Activated CD4-positive, alpha-beta memory T cell treated with anti-CD3 and anti-CD28 coated beads for 36 hours (primary cell): ENCODE measurements around the gene MTHFD2L. TPM values are rescaled to one million over a fixed set of nuclear protein-coding genes. Genes with fewer than 3 reads are reported as not detected.

Experiments used
- CTCF ChIA-PET: fragments of 350-600 bp; sonication (Branson Sonifier 250); formaldehyde crosslinking; loops from one replicate; lab custom pipeline; 2021; ENCODE audit warnings: antibody characterized with exemption, inconsistent platforms; lab: Charles Lee
- POLR2A ChIA-PET: fragments of 350-600 bp; sonication (Branson Sonifier 250); formaldehyde crosslinking; loops from one replicate; lab custom pipeline; 2021; ENCODE audit warnings: antibody characterized with exemption; lab: Charles Lee
- DNase-seq: peaks from one replicate; pipeline ENCODE4 v3.0.0-alpha.2; 2020
- H3K27ac Mint-ChIP-seq: one replicate; pipeline ENCODE4 v1.8.0; 2021; ENCODE audit warnings: mixed read lengths
- H3K27me3 Mint-ChIP-seq: one replicate; pipeline ENCODE4 v1.8.0; 2021; ENCODE audit warnings: mixed read lengths
- H3K36me3 Mint-ChIP-seq: one replicate; pipeline ENCODE4 v1.8.0; 2021; ENCODE audit warnings: mixed read lengths
- H3K4me1 Mint-ChIP-seq: one replicate; pipeline ENCODE4 v1.8.0; 2021; ENCODE audit warnings: low read depth, mixed read lengths
- H3K4me3 Mint-ChIP-seq: one replicate; pipeline ENCODE4 v1.8.0; 2021; ENCODE audit warnings: mild to moderate bottlenecking, mixed read lengths
- H3K9me3 Mint-ChIP-seq: one replicate; pipeline ENCODE4 v1.8.0; 2021; ENCODE audit warnings: mixed read lengths
- intact Hi-C: fragments of 100-400 bp; cut with micrococcal nuclease; formaldehyde crosslinking; loops from one replicate; pipeline ENCODE4 v1.15.1; 2023
- total RNA-seq, 2 experiments: library from RNA; stranded (reverse); gene quantifications; one replicate each; pipeline ENCODE4 v1.2.3, GENCODE V29; 2021

Gene MTHFD2L
- total RNA-seq, 2 experiments from 2014 or later, result 5.4 to 6.5 TPM

DNA sequence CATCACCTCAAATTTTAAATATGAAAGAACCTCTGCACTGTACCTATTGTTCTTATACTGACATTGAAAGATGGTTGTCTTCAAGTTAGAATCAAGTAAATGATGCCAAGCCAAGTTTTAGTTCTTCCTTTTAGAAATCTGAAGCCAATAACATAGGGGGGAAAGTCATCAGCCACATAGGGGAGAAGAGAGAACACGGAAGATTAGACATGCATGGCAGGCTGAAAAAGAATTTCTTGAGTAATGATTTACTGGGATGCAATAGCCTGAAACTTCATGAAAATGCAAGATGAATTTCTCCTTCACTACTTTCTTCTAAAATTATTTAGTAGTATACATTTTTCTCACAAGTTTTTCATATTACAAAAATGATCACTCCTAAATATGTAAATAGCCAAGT is 136.8 kb downstream of the MTHFD2L start:
- H3K36me3 Mint-ChIP-seq, result no peaks in the 10 kb centered on the region
- H3K27ac Mint-ChIP-seq, result no peak overlapping the region
- POLR2A ChIA-PET, result no interaction called here

DNA sequence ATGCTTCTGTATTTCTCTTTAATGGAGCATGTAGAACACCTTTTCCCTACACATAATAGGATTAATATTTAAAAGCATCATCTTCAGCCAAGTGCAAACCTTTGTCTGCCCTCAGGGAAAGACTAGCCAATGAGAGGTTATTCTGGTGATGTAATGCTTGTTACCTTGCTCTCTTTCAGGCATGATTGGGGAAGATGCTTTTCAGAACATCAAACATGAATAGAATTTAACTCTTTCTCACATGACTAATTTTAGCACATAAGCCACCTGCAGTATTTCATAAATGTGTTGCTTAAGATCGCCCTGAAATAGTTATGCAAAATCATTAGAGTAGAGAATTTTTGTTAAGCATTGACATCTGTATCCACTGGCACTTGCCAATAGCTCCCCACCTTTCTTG is 139.6 kb downstream of the MTHFD2L start:
- ChIA-PET CTCF (no interaction called here), POLR2A (no interaction called here)
- H3K9me3 Mint-ChIP-seq, result no peaks in the 10 kb centered on the region
- H3K27me3 Mint-ChIP-seq, result no peaks in the 10 kb centered on the region
- H3K36me3 Mint-ChIP-seq, result no peaks in the 10 kb centered on the region
- no peak overlapping the region for H3K27ac Mint-ChIP-seq
- H3K4me3 Mint-ChIP-seq, result no peak overlapping the region
- intact Hi-C loops, result no loop called here
- no peaks in the 10 kb centered on the region for H3K4me1 Mint-ChIP-seq
- no peak for DNase-seq

More for the DNA sequence above, 136.8 kb downstream of the MTHFD2L start:
- DNase-seq, result no peak
- H3K4me1 Mint-ChIP-seq, result no peaks in the 10 kb centered on the region
- H3K9me3 Mint-ChIP-seq, result no peaks in the 10 kb centered on the region
- intact Hi-C loops, result no loop called here
- H3K27me3 Mint-ChIP-seq, result no peaks in the 10 kb centered on the region
- no peak overlapping the region for H3K4me3 Mint-ChIP-seq
- CTCF ChIA-PET, result no interaction called here

DNA sequence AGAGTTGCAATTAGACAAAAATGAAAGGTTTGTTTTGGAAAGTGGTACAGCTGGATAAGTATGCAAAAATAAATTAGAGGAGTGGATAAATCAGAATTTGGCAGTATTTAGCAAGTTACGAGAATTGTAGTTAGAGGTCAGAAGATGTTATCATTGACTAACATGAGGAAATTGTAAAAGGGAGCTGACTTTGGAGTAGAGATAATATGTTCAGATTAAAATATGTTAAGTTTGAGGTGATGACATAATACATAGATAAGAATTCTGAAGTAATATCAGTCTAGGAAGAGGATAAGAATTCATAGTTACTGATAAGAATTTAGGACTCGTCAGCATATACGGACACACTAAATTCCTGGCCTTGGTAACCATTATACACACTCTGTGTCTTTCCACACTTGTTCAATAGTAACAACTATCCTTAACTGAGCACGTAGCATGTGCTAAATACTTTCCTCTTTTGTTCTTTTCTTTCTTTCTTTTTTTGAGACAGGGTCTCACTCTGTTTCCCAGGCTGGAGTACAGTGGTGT is 146.2 kb downstream of the MTHFD2L start:
- Mint-ChIP-seq H3K27ac (no peak overlapping the region), H3K4me3 (no peak overlapping the region), H3K4me1 (peaks cover 8% of the 10 kb centered on the region), H3K36me3 (no peaks in the 10 kb centered on the region), H3K9me3 (no peaks in the 10 kb centered on the region), H3K27me3 (no peaks in the 10 kb centered on the region)
- intact Hi-C loops, result no loop called here
- ChIA-PET CTCF (interaction anchor here (0.6 kb wide), 1 partner anchor 82 kb away, joined by 3 read pairs; no protein-coding TSS in a partner anchor), POLR2A (no interaction called here)
- DNase-seq, result no peak

DNA sequence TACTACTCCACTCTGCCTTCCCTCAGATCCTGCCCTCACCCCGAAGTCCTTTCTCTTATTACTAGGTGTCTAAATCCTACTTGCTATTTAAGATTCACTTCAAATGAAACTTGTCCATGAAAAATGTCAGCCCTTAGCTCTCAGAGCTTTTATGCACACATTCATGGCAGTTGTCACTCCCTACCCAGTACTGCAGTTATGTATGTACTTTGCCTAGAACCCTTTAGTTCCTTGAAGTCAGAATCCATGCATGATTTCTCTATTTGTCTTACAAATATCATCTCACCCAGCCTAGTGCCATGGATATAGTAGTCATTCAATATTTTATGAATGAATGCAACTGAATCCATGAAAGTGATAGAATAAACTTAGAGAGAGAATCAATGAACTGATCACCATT is 147.1 kb downstream of the MTHFD2L start:
- H3K4me1 Mint-ChIP-seq, result peaks cover 8% of the 10 kb centered on the region
- no peaks in the 10 kb centered on the region for H3K36me3 Mint-ChIP-seq
- no peaks in the 10 kb centered on the region for H3K27me3 Mint-ChIP-seq
- no peak for DNase-seq
- ChIA-PET CTCF (no interaction called here), POLR2A (no interaction called here)
- intact Hi-C loops, result no loop called here
- H3K4me3 Mint-ChIP-seq, result no peak overlapping the region
- no peaks in the 10 kb centered on the region for H3K9me3 Mint-ChIP-seq
- H3K27ac Mint-ChIP-seq, result no peak overlapping the region

DNA sequence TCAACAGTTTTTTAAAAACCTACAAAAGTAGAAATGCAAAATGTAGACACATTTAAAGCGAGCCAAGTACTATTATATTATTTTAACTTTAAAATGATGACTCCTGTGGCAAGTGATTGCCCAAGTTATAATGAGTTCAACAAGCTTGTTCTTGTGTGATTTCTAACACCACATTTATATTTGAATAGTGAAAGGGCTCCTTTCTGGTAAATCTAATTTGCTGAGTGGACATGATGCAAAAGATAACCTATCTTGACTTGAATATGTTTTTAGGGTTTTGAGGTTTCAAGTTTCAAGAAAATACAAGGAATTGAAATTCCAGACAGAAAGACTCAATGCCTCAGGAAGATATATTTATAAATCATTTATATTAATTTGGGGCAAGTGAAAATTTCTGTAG is 149.3 kb downstream of the MTHFD2L start:
- intact Hi-C loops, result no loop called here
- peaks cover 8% of the 10 kb centered on the region for H3K4me1 Mint-ChIP-seq
- no peaks in the 10 kb centered on the region for H3K36me3 Mint-ChIP-seq
- H3K4me3 Mint-ChIP-seq, result no peak overlapping the region
- H3K9me3 Mint-ChIP-seq, result no peaks in the 10 kb centered on the region
- no peaks in the 10 kb centered on the region for H3K27me3 Mint-ChIP-seq
- POLR2A ChIA-PET, result no interaction called here
- DNase-seq, result no peak
- no peak overlapping the region for H3K27ac Mint-ChIP-seq
- CTCF ChIA-PET, result interaction anchor here (3.5 kb wide), 1 partner anchor 78 kb away, joined by 14 read pairs; no protein-coding TSS in a partner anchor

DNA sequence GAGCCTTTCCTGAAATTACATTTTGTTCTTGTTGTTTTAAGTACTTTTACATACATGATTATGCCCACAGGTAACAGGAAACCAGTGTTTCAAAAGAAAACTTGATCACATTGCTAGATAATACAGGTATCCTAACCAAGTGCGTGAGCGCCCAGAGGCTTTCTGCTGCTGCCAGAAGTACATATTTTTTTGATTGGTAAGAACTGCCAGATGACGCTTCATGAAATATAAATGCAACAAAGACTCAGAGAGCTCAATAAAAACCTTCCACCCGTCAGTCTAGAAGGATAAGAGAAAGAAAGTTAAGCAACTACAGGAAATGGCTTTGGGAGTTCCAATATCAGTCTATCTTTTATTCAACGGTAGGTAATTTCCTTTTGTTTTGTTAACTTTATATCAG is 150.3 kb downstream of the MTHFD2L start, which contains the start of gene EPGN:
TSS of gene EPGN (plus strand) at position 256 of the 400 bp plus-strand sequence. CDS start at position 320, 64 bp downstream.
- CTCF ChIA-PET, result interaction anchor here (3.5 kb wide), 1 partner anchor 79 kb away, joined by 14 read pairs; no protein-coding TSS in a partner anchor
- intact Hi-C loops, result no loop called here
- no peaks in the 10 kb centered on the region for H3K36me3 Mint-ChIP-seq

DNA sequence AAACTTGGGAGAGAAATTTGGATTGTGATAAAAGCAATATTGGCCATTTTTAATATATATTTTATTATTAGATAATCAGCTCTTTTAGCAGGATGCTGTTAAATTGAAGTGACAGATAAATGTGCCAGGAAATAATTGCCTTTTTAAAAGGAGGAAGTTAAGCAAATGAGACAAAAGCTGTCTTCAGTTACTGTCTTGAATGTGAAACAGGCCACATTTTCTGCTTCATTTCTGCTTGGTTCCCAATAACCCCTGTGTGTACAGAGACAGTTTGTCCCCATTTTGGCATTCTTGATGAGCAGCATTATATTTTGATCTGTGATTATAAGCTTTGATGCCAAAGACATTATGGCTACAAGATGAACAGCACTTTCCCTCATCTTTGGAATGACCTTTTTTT is 151.3 kb downstream of the MTHFD2L start:
- POLR2A ChIA-PET, result no interaction called here
- intact Hi-C loops, result no loop called here
- Mint-ChIP-seq H3K4me1 (peaks cover 8% of the 10 kb centered on the region), H3K36me3 (no peaks in the 10 kb centered on the region), H3K27ac (no peak overlapping the region), H3K27me3 (no peaks in the 10 kb centered on the region), H3K9me3 (no peaks in the 10 kb centered on the region), H3K4me3 (no peak overlapping the region)
- no peak for DNase-seq
- CTCF ChIA-PET, result interaction anchor here (3.5 kb wide), 1 partner anchor 80 kb away, joined by 14 read pairs; no protein-coding TSS in a partner anchor

More for the DNA sequence above, 150.3 kb downstream of the MTHFD2L start, which contains the start of gene EPGN:
- no peak for DNase-seq
- Mint-ChIP-seq H3K27ac (no peak within 1 kb of the TSS), H3K27me3 (no peaks in the 10 kb centered on the region), H3K4me1 (peaks cover 8% of the 10 kb centered on the region), H3K4me3 (no peak within 1 kb of the TSS), H3K9me3 (no peaks in the 10 kb centered on the region)
- POLR2A ChIA-PET, result no interaction called here

DNA sequence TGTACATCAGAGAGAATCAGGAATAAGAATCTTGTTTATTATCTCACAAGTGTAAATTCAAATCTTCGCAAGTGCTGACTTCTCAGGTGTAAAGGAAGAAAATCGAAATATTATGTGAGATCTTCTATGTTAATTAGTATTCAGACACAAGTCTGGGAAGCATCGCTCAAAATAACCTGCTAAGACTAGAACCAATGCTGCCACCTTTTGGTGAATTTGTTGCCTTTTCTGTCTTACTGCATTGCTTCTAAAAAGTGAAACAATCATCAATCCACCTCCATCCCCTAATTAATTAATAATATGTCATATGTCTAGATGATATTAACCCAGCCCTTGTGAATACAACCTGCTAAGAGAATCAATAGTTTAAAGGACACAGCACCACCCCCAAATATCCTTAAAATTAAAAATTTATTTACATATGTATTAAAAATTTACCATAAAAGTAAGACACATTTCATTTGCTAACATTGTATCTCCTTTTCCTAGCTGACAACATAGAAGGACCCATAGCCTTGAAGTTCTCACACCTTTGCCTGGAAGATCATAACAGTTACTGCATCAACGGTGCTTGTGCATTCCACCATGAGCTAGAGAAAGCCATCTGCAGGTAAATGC is 153.9 kb downstream of the MTHFD2L start:
- ChIA-PET POLR2A (no interaction called here), CTCF (interaction anchor here (1.1 to 3.2 kb wide), 3 partner anchors 83 to 123 kb away, joined by 5 to 19 read pairs (median 6); no protein-coding TSS in a partner anchor)
- H3K27ac Mint-ChIP-seq, result no peak overlapping the region
- H3K36me3 Mint-ChIP-seq, result no peaks in the 10 kb centered on the region
- peaks cover 8% of the 10 kb centered on the region for H3K4me1 Mint-ChIP-seq
- no peak overlapping the region for H3K4me3 Mint-ChIP-seq
- no peak for DNase-seq
- intact Hi-C loops, result loop anchor here (1.0 to 2.0 kb wide), 2 partner anchors 84 to 123 kb away; no protein-coding TSS in a partner anchor
- H3K9me3 Mint-ChIP-seq, result no peaks in the 10 kb centered on the region
- H3K27me3 Mint-ChIP-seq, result no peaks in the 10 kb centered on the region

DNA sequence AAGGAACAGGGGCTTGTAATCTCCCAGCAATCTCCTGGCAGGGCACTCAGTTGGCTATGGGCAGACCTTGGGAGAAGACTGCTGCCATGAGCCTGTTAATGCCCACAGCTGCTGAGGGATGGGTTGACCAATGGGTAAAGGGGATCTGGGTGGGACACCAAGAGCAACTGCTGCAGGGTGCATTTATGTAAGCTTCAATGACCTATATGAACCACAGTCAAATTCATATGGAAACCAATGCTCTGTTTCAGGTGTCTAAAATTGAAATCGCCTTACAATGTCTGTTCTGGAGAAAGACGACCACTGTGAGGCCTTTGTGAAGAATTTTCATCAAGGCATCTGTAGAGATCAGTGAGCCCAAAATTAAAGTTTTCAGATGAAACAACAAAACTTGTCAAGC is 156.4 kb downstream of the MTHFD2L start:
- intact Hi-C loops, result no loop called here
- Mint-ChIP-seq H3K27me3 (no peaks in the 10 kb centered on the region), H3K4me1 (no peaks in the 10 kb centered on the region), H3K27ac (no peak overlapping the region), H3K9me3 (no peaks in the 10 kb centered on the region), H3K4me3 (no peak overlapping the region), H3K36me3 (no peaks in the 10 kb centered on the region)
- DNase-seq, result no peak
- ChIA-PET POLR2A (no interaction called here), CTCF (interaction anchor here (3.2 kb wide), 1 partner anchor 85 kb away, joined by 19 read pairs; no protein-coding TSS in a partner anchor)

DNA sequence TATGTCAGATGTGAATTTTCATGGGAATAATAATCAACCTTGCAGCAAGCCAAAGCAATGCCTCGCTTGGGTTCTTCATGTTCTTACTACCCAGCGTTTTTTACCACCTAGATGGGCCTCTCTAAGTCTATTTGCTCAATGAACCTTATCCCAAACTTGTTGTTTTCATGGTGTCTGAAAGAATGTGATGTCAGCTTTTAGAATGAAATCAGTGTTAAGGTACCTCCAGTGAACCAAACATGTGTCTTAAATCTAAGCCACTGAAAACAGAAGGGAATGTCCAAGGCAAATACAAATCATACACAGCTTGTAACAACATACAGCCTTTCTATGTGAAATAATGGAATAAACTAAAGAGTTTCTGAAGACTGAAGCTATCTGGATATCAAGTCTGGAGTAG is 157.0 kb downstream of the MTHFD2L start:
- DNase-seq, result no peak
- no peaks in the 10 kb centered on the region for H3K36me3 Mint-ChIP-seq
- H3K4me1 Mint-ChIP-seq, result no peaks in the 10 kb centered on the region
- H3K4me3 Mint-ChIP-seq, result no peak overlapping the region
- H3K9me3 Mint-ChIP-seq, result no peaks in the 10 kb centered on the region
- intact Hi-C loops, result no loop called here
- CTCF ChIA-PET, result interaction anchor here (0.7 to 3.2 kb wide), 3 partner anchors 49 to 87 kb away, joined by 3 to 19 read pairs (median 4); no protein-coding TSS in a partner anchor
- POLR2A ChIA-PET, result no interaction called here
- no peaks in the 10 kb centered on the region for H3K27me3 Mint-ChIP-seq
- H3K27ac Mint-ChIP-seq, result no peak overlapping the region

DNA sequence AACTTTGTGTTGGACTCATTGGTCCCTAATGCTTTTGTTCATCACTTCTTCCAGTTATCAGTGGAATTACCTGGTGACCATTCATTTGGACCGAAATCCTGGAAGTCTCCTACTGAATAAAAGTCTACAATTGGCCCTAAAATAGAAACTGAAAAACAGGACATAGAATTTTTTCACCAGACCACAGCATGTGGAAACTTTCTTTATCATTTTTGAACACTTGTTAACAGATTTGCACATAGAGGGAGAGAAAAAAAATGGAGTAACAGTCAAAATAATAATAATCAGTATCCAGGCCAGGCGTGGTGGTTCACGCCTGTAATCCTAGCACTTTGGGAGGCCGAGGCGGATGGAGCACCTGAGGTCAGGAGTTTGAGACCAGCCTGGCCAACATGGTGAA is 157.5 kb downstream of the MTHFD2L start:
- Mint-ChIP-seq H3K9me3 (no peaks in the 10 kb centered on the region), H3K4me1 (no peaks in the 10 kb centered on the region), H3K36me3 (no peaks in the 10 kb centered on the region), H3K27me3 (no peaks in the 10 kb centered on the region), H3K27ac (no peak overlapping the region), H3K4me3 (no peak overlapping the region)
- intact Hi-C loops, result no loop called here
- DNase-seq, result no peak
- ChIA-PET CTCF (interaction anchor here (0.7 to 1.4 kb wide), 2 partner anchors 49 to 87 kb away, joined by 3 to 4 read pairs; no protein-coding TSS in a partner anchor), POLR2A (no interaction called here)

DNA sequence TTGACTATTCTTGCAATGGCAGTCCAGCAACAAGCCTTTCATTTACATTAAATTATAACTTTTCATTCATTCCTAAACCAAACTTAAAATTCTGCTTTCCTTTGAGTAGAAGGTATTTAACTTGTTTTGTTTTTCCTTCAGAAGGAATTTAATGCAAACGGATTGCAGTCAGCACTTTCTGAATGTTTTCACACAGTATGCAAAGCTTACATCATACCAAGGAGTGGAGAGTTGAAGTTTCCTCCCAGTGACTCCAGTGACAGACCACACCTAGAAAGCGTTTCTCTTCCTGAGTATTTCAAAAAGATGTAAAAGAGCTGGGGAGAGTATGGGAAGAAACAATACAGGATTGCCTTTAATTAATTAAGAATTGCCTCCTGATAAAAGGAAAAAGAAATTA is 158.5 kb downstream of the MTHFD2L start:
- H3K4me1 Mint-ChIP-seq, result no peaks in the 10 kb centered on the region
- POLR2A ChIA-PET, result no interaction called here
- no peaks in the 10 kb centered on the region for H3K9me3 Mint-ChIP-seq
- H3K36me3 Mint-ChIP-seq, result no peaks in the 10 kb centered on the region
- no peak overlapping the region for H3K27ac Mint-ChIP-seq
- no peak overlapping the region for H3K4me3 Mint-ChIP-seq
- CTCF ChIA-PET, result interaction anchor here (1.4 kb wide), 1 partner anchor 88 kb away, joined by 4 read pairs; no protein-coding TSS in a partner anchor
- intact Hi-C loops, result no loop called here
- DNase-seq, result no peak
- peaks cover 6% of the 10 kb centered on the region for H3K27me3 Mint-ChIP-seq
